22Rv1 (cell line): Measurements from ENCODE around the gene MFAP2.

Source experiments
- H3K27ac ChIP-seq: fragments of 450-650 bp; 2 replicates; pipeline ENCODE4 v1.5.1; 2017
- ZFX ChIP-seq: fragments of 450-650 bp; IDR thresholded peaks from 2 replicates; pipeline ENCODE4 v1.6.1; 2017; ENCODE audit warnings: antibody characterized with exemption, borderline replicate concordance
- TF ChIP-seq, protein P1 (sequence below): fragments of 450-650 bp; IDR thresholded peaks from 2 replicates; pipeline ENCODE4 v1.5.1; 2017; ENCODE audit warnings: mild to moderate bottlenecking

The MFAP2 gene

DNA sequence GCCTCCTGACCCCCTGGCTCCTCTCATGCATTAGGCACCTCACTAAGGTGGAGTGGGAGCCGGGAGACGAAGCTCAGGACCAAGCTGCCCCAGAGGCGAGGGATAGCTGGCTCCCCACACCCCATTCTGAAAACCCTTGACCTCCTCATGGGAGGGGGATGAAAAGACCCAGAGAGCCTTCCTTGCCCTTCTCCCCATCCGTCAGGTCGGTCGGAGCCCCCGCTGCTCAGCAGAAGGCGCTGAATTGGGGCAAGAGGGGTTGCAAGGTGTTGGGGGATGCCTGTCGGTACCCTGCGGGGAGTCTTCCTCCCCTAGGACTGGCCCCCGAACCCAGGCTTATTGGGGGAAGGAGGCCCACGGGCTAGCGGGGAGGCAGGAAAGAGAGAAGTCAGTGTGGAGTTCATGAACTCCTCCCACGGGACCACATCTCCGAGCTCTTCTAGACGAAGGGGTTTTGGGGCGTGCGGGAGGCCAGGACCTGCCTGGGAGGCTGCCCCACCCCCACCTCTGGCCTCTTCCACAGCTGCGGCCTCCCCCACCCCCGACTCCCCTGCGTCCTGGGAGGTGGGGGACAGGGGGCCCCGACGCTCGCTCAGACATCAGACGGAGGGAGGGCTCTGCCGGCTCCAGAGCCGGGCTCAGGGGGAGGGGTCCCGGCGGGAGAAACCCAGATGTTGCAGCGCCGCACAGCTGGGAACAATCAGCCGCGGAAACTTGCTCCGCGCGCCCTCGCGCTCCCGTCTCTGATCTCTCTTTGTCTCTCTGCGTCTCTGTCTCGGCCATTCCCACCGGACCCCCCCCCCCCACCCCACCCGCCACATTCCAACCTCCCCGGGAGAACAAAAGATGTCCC is 719 bp downstream of the MFAP2 start:
- H3K27ac ChIP-seq: no peak overlapping the region
- TF ChIP-seq, protein P1, sequence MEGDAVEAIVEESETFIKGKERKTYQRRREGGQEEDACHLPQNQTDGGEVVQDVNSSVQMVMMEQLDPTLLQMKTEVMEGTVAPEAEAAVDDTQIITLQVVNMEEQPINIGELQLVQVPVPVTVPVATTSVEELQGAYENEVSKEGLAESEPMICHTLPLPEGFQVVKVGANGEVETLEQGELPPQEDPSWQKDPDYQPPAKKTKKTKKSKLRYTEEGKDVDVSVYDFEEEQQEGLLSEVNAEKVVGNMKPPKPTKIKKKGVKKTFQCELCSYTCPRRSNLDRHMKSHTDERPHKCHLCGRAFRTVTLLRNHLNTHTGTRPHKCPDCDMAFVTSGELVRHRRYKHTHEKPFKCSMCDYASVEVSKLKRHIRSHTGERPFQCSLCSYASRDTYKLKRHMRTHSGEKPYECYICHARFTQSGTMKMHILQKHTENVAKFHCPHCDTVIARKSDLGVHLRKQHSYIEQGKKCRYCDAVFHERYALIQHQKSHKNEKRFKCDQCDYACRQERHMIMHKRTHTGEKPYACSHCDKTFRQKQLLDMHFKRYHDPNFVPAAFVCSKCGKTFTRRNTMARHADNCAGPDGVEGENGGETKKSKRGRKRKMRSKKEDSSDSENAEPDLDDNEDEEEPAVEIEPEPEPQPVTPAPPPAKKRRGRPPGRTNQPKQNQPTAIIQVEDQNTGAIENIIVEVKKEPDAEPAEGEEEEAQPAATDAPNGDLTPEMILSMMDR: no peak
- TF ChIP-seq ZFX: no peak

DNA sequence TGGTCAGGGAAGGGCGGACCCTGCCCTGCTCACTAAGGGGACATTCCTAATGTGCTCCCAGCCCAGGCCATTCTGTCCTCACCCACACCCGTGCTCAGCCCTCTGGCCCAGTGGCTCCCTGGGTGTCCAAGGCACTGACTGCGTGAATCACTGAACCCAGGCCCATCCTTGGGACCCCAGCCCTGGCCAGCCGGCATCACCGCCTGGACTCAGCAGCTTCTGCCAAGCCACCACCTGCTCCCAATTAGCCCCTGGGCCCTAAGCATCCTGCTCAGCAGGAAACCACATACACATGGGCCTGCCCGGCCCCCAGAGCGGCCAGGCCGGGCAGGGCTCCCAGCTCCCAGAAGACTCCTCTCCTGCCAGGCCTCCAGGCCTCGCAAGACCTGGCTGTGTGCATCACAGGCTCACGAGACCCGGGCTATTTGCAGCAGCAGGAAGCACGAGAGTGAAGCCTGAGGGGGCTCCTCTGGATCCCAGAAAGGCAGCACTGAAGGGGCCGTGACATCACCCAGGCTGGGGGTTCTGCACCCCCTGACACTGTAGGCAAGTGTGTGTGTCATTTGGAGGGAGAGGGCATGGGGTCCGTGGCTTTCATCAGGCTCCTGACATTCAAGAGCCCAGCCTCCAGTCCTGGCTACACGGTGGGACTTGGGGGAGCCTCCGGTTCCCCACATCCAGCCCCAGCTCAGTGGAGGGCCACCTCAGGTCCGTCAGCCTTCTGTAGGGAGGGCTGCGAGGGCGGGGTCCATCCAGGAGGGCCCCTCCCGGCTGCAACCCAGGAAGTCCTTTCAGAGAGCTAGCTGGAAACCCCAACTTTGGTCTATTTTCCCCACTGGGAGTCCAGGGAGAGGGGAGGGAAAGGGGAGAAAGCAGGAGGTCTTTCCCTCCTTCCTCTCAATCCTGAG is 1.6 kb downstream of the MFAP2 start:
- H3K27ac ChIP-seq: no peak overlapping the region
- TF ChIP-seq ZFX: no peak
- TF ChIP-seq, protein P1: no peak

DNA sequence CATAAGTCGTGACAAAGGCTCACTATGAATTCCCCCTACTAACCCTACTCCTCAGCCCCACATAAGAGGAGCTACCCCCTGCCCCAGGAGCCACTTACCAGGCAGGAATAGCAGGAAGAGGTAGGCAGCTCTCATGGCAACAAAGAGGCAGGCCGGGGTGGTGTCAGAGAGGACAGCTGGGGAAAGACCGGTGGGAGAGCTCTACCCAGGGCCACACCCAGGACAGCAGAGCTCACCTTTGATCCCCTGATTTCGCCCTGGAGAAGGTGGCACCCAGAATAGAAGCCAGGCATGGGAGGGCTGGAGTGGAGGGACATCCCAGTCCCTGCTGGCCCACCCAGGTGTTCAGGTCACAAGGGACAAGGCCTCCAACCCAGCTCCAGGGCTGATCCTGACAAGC is 2.3 kb downstream of the MFAP2 start:
- no peak overlapping the region for H3K27ac ChIP-seq
- TF ChIP-seq, protein P1: no peak
- no peak for TF ChIP-seq ZFX

DNA sequence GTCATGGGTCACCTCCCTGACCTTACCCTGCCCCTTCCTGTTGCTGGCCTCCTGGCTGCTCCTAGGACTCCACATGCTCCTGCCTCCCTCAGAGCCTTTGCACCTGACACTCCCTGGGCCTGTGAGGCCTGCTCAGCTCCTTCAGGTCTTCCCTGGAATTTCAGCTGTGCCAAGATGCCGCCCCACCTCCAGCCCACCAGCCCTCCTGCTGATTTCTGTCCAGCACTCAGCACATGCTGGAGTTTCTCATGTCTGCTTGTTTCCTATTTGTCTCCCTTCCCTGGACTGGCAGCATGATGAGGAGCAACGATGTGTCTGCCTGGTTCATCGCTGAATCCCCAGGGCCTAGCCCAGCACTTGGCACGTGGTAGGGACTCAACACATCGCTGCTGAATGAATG is 3.0 kb downstream of the MFAP2 start:
- no peak for TF ChIP-seq ZFX
- TF ChIP-seq, protein P1: no peak
- no peak overlapping the region for H3K27ac ChIP-seq

DNA sequence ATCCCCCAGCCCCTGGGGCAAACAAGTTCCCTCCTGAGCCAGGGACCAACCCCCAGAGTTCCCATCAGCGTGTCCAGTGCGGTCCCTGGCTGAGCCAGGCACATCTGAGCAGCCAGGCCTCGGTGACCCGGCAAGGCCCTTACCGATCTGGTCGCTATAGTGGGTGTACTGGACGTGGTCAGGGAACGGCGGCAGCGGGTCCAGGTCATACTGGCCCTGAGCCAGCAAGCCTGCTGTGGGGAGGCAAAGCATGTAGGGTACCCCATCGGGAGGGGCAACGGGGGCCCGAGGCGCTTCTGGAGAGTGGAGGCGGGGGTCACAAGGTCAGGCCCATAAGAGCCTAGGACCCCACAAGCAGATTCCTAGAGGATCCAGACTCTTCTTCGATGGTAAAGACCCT is 3.5 kb downstream of the MFAP2 start:
- TF ChIP-seq ZFX: no peak
- TF ChIP-seq, protein P1: no peak
- H3K27ac ChIP-seq: no peak overlapping the region

DNA sequence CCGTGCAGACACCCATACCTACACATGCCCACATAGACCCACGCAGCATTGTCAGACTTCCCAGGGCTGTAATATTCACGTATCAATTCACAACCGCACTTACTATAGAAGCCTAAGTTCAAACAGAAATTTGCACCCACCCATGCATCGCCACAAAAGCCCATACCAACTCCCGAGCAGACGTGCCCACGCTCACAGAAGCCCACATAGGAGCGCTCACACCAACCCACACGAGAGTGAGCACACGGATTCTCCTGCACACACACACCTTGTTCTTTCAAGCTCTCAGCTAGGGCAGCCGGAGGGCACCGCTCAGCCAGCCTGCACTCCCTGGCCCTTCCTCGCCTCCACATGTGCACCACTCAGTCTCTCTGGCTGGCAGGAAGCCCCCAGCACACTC is 4.6 kb downstream of the MFAP2 start:
- H3K27ac ChIP-seq: no peak overlapping the region
- TF ChIP-seq, protein P1: no peak
- TF ChIP-seq ZFX: no peak

DNA sequence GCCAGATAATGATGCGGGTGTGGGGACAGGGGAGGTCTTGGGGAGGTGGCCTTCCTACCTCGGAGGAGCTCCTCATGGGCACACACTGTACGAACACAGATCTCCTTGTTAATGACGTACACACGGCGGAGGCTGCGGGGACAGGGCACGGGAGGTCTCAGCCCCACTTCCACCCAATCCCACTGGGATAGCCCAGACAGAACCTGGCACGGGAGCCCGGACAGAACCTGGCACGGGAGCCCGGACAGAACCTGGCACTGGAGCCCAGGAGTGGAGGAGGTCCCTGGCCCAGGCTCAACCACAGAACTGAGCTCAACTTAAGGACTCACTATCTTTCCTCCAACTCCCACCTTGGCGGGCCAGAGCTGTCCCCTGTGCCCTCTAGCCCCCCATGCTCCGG is 5.2 kb downstream of the MFAP2 start:
- no peak overlapping the region for H3K27ac ChIP-seq
- TF ChIP-seq ZFX: no peak
- TF ChIP-seq, protein P1: no peak
